GM19239 (cell line): Measurements from ENCODE around the gene CIZ1.
"Not testable (repeated sequence)": the region's sequence is repeated elsewhere in the genome, so short reads cannot be mapped to it uniquely, and the experiment has no call there.

Experiments
- DNase-seq: peaks from one replicate; pipeline ENCODE4 v3.0.0; 2011; ENCODE audit warnings: low spot score; ENCODE audit not compliant: insufficient read length
- FAIRE-seq: peaks from 2 replicates; lab custom pipeline; 2011; peaks lifted over from hg19 to GRCh38; lab: Jason Lieb, UNC

CIZ1 gene

DNA sequence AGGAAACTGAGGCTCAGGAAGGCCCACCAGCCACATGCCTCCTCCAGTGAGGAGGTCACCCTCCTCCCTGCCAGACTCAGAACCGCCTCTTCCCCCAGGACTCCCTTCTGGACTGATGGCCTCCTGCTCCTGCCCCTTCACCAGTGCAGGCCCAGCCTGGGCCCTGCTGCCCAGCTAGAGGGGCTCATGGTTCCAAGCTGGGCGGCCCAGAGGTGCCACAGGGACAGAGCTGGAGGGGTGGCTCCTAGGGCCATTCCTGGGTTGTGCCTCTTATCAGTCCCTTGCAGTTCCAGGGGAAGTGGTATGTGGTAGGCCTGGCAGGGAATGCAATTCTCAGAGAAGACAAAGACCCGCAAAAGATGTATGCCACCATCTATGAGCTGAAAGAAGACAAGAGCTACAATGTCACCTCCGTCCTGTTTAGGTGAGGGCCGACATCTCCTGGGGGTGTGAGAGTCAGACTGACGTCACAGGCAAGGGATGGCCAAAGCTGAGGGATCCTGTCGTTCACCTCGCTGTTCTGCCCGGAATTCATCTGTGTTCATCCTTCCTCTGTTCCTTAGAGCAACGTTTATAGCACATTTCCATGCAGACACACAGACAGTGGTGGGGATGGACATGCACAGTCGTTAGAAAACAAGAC lies 41.3 kb downstream of the CIZ1 start:
- FAIRE-seq (no peak), DNase-seq (no peak)

DNA sequence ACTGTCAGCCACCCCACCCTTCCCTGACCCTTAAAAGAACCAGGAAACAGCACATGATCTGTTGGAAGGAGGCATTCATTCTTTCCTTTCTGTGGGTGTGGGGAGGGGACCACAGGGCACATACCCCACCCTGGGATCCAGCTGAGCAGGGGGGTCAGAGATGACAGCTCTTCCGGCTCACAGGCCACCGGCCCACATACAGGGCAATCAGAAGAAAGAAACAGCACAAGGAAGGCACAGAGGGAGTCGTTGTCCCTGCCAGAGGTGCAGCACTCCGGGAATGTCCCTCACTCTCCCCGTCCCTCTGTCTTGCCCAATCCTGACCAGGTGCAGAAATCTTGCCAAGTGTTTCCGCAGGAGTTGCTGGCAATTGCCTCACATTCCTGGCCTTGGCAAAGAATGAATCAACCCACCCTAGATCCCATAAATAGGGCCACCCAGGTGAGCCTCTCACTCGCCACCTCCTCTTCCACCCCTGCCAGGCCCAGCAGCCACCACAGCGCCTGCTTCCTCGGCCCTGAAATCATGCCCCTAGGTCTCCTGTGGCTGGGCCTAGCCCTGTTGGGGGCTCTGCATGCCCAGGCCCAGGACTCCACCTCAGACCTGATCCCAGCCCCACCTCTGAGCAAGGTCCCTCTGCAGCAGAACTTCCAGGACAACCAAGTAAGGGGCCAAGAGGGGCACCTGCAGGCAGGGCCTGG lies 42.2 kb downstream of the CIZ1 start, which contains the start of gene LCN2:
Gene LCN2, plus strand, starts transcription at position 453 of the 701 bp plus-strand sequence. Its CDS starts 73 bp downstream, at position 526.
- DNase-seq: peak; percentile 6
- FAIRE-seq: no peak

DNA sequence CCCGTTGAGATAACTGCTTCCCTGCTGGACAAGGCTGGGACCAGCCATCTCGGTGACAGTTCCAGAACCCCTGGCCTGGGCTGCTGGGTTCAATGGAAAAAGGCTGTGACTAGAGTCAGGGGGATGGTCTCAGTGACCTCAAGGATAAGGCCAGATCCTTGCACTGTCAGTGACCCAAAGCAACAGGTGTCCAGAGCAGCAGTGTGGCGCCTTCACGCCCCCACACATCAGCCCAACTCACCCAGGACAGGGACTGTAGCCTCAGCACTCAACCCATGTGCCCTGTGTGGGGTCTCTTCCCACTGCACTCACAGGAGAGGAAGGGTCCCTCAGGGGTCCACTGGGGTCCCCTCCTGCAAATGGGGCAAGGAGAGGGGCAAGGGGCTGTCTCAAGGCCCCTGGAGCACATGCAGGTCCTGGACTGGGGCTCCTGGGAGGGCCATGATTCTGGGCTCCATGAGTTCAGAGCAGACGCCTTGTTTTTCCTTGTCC lies 42.8 kb downstream of the CIZ1 start:
- DNase-seq (no peak), FAIRE-seq (no peak)

DNA sequence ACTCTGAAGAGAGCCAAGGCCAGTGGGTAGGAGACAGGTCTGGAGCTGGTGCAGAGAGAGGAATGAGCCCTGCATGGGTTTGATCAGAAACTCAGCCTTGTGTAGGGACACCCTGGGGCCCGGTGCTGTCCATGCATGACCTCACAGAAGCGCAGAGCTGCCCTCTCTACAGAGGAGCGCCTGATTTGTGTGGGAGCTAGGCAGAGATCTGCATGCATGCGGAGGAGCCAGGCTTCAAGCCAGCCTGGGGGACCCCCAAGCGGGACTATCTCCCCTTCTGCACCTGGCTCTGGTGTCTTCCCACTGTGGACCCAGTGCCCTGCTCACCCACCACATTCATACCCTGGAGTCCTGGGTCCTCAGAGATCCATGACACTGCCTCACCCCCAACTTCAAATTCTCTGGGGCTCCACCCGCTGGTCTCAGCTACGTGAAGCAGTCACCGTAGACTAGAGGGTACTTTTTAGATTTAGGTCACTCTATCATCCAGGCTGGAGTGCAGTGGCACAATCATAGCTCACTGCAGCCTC lies 44.7 kb downstream of the CIZ1 start:
- FAIRE-seq (no peak), DNase-seq (no peak)

DNA sequence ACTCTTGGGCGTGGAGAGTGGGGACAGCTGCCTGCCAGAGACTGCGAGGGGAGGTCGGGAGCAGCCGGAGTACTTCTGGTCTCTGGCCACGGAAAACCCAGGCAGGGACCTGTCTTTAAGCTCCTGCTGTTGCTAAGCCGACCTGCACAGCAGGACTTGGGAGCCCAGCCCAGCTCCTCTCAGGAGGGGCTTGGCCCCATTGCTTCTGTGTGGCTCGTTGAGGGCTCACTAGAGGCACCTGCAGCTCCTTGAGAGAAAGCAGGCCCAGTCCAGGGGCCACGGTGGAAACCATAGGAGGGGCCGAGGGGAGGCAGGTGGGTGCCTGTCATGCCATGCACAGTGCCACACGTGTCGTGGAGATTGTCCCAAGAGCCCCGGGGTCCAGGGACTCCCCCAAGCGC lies 45.4 kb downstream of the CIZ1 start:
- FAIRE-seq: no peak
- no peak for DNase-seq

DNA sequence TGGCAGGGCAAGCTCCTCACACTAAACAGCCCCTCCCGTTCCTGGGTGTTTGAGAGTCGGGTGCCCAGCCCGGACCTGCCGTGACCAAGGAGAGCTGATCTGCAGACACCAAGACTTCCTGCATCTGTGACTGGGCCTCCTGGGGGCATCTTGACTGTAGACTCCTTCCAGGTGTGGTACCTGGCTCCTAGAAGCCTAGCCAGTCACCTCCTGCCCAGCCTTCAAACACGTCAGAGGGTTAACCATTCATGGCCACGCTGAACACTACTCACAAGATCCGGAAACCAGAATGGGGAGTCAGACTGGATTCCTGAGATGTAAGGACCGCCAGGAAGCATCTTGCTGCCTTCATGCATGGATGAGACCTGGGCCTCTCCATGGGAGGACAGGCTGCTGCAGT lies 45.8 kb downstream of the CIZ1 start:
- FAIRE-seq (no peak), DNase-seq (no peak)

DNA sequence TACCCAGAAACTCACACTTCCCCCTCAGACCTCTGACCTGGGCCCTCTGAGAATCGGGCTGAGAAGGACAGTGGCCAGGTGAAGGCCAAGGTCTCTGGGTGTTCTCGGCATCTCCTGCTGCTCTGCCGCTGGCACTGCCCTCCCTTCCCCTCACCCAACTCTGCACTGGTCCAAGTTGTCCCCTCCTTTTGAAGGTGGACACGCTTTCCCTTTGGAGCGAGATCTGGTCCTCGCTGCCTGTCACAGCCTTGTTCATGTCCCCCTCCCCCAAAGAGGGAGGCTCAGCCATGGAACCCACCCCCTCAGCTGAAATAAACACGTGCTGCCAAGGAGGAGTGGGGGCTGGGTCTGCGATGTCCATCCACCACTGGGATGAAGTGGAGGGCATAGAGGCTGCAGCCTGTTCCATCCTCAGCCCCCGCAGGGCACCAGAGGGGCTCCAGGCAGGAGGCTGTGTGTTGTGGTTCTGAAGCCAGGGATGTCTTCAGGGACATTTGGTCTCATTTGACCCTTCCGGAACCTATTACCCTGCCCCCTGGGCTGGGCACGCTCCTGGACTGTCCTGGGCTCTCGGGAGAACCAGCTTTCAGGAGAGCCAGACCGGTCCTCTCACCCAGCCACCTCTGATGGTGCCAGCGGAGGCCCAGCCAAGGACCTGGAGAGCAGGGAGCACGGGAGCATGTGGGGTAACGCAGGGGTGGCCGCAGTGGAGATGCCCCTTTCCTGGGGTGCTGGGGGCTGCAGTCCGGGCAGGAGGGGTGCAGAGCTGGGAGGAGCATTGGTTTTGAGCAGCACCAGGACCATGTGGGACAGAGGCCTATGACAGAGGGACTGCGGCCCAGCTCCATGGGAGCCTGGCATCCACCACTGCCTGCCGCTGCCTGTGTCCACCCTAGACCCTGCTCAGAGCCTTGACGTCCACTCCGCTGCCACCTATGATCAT lies 46.9 kb downstream of the CIZ1 start:
- DNase-seq (no peak), FAIRE-seq (no peak)

DNA sequence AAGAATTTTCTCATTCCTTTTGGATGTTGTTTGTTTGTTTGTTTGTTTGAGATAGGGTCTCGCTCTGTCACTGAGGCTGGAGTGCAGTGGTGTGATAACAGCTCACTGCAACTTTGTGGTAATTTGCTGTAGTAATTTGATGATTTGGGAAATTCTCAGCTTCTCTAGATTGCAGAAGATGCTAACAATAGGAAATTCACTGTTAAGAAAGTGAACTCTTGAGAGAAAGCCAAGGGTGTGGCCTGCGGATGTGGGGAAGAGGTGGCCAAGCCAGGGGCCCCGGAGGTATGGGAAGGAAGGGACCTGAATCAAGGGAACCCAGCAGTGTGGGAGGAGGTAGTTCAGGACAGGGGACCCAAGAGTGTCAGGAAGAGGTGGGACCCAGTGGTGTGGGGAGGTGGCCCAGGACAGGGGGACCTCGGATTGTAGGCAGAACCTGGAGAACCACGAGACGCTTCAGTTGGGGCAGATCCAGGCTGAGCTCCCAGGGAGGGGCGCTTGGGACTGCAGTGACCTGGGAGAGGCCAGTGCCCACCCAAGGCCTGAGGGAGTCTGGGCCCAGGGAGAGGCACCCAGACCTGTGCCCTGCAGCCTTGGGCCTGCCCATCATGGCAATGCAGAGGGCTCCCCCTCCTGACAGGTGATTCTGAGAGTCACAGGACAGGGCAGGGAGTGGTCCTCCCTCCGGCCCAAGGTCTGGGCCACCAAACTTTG lies 47.7 kb downstream of the CIZ1 start:
- FAIRE-seq (no peak), DNase-seq (no peak)

DNA sequence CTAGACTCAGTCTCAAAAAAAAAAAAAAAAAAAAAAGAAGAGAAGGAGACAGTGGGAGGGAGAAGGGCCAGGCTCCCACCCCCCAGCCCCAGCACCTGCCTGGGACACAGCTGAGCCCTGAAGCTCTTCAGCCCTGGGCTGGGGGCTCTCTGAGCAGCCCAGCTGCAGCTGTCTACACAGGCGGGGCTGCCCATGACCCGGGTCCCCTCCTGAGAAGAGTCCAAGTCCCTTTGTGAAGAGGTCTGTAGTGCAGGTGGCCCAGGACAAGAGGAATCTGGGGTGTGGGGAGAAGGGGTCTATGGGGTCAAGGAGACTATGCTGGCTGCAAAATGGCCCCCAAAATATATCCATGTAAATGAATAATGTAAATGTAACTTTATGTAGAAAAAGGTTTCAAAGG lies 48.8 kb downstream of the CIZ1 start:
- no peak for FAIRE-seq
- DNase-seq: no peak

DNA sequence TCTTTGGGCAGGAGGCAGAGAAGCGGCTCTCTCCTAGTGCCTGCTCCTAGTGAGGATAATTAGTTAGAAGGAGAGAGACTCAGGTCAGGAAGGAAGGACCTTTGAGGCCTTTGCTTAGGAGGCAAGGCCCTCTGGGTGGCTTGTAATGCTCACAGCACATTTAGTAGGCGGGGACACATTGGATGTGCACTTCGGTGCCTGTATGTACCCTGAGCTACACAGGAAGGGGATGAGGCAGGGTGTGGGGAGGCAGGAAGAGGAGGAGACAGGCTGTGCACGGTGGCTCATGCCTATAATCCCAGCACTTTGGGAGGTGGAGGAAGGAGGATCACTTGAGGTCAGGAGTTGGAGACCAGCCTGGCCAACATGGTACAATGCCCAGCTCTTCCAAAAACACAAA lies 49.3 kb downstream of the CIZ1 start:
- DNase-seq: no peak
- FAIRE-seq: no peak

DNA sequence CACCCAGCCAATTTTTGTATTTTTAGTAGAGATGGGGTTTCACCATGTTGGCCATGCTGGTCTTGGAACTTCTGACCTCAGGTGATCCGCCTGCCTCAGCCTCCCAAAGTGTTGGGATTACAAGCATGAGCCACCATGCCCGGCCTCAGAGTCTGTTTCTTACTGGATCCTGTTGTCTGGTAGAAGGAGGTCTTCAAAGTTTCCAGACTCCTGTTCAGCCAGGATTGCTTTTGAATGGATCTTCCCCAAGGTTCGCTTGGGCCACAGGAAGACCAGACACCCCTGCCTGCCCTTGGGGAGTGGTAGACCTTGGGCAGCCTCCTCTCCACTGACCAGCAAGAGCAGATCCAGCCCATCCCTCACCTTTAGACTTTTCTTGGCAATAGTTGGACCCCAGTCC lies 49.8 kb downstream of the CIZ1 start:
- FAIRE-seq (no peak), DNase-seq (no peak)

DNA sequence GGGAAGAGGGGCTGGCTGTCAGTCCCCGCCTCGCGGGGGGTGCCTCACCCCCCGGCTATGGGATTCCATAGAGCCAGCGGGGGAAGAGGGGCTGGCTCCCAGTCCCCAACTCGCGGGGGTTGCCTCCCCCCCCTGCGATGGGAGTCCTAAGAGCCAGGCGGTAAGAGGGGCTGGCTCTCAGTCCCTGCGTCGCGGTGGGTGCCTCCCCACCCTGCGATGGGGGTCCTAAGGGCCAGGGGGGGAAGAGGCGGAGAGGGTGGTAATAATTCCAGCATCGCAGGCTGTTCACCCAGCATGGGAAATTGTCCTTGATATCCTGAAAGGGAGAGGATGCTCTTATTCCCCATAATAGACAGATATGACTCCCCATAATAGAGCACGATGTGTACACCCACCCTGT lies 51.8 kb downstream of the CIZ1 start:
- no peak for DNase-seq
- FAIRE-seq: no peak

DNA sequence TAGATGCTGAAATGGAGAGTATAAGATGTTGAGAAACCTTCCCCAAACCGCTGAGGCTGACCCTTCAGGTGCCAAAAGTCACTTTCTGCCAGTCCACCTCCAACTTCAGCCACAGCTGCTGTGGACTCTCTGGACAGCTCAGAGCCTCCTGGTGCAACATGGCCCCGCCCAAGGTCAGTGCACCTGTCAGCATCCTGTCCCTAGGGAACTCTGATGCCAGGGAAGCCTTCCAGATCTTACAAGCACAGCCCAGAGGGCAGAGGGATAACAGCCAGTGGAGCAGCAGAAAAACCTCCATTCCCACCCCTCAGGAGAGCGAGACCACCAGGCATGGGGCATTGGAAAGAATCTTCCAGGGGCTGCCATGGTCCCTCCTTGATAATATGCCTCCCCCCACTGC lies 53.4 kb downstream of the CIZ1 start:
- DNase-seq (no peak), FAIRE-seq (no peak)

DNA sequence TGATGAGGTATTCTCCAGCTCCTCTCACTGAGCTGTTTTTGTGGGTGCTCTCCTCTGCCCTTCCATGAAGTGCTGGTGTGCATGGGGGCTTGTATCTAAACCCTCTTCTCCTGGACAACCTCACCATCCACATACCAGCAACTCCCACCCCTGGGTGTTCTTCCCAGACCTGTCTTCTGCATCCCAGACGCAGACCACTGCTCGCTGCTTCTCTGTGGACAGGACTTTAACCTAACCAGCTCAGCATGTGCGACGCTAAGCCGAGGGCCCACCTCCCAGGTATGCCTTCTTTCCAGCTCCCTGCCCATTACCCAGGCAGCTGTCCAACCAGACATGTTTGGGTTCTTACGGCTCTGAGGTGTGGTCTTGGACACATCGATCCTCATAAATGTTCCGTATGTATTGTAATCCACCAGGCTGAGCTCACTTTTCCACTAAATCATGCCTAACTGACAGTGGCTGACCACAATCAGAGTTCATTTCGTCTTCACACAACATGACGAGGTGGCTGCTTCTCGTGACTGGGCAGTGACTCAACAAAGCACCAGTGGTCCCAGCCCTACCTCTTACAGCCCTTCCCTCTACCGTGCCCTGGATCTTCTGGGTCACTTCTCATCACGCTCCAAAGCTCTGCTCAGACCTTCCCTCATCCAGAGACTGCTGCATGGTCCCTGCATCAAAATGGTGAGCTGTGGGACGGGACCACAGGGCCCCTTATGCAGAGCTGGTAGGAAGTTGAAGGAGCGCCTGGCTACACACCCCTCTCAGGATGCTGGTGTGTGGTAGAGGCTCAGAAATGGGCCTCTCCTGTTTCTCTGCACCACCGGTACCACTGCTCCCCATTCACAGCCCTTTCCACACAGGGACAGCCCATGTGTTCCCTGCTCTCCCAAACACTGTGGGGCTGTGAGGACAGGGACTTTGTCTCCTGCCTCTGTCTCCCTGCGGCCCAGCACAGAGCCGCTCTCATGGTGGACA lies 54.3 kb downstream of the CIZ1 start:
- FAIRE-seq: no peak

DNA sequence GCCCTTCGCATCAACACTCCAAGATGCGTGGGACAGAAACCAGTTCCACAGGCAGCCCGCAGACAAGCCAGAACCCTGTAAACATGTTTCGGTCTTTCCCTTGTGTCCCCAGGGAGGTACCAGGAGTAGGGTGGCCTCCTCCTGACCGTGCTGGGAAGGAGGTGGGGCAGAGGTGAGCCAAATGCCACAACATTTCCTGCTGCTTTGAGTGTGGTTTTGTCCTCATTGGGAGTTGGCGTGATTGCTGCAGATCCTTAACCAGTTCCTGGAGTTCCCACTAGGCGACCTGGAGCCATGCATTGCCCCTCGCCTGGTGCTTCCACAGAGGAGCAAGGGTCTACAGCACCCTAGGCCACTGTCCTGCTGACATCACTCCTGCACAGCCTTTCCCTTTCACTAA lies 55.8 kb downstream of the CIZ1 start:
- not testable (repeated sequence) for DNase-seq, FAIRE-seq

More for the DNA sequence above, 54.3 kb downstream of the CIZ1 start:
- no peak for DNase-seq

DNA sequence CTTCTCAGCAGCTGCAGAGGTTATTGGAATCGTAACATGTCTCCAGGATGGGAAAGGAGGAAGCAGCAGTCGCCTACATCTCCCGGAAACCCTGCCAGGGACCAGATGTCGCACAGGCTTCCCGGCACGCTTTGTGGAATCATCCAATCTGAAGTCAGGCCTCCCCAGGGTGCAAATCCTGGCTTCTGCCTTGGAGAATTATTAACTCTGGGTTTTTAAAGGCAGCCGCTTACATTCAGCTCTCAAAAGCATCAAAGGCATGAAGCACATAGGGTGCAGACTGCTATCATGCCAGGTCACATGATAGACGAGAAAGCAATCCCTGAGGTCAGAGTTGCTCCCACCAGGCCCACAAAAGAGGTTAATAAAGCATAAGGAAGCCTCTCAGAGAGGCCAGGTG lies 59.2 kb downstream of the CIZ1 start:
- DNase-seq, FAIRE-seq: not testable (repeated sequence)

DNA sequence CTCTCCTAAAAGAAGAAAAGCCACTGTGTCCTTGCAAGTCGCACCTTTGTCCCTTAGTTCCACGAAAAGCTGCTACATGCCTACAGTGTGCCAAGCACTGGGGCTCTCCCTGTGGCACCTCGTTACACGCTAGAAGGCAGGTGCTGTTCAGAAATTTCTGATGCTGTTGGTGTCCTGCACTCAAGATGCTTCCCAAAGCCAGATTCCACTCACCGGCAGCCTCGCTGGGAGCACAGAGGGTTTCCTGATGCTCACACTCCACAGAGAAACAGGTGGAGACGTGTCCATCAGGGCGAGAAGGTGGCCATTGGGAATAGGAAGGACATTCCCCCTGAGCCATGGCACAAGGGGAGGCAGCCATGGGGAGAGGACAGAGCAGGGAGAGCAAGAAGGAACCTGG lies 60.0 kb downstream of the CIZ1 start:
- not testable (repeated sequence) for FAIRE-seq, DNase-seq

DNA sequence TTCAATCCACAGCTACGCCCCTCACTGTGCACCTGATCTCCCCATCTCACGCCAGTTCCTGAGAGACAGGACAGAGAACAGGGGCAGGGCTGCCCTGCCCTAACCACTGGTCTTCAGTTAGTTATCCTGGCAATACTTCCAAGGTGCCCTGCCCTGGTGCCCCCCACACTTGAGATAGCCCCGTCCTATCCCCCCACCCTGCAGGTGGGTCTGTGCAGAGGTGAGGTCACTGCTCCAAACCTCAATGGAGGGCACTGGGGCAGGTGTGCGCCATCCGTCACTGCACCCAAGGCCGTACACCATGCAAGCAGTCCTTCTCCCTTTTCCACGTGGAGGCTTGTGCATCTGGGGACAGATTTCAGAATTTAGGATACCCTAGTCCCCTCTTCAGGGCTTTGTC lies 60.7 kb downstream of the CIZ1 start:
- DNase-seq, FAIRE-seq: not testable (repeated sequence)
